Stimulated activated CD4-positive, alpha-beta T cell treated with anti-CD3 and anti-CD28 coated beads, TNF-alpha, amount 100 ng/mL, for 4 hours (primary cell): ENCODE measurements around the gene IL12B.
"Not testable (repeated sequence)": the region's sequence is repeated elsewhere in the genome, so short reads cannot be mapped to it uniquely, and the experiment has no call there.

ENCODE experiments used
- DNase-seq, 3 experiments: peaks; one replicate each; pipeline ENCODE4 v3.0.0-alpha.2; 2020; ENCODE audit warnings: low read depth in 3 of 3

The IL12B gene

GRCh38 chr5:159330131-159330800 is at the start of gene IL12B:
Gene IL12B, minus strand, starts transcription at chr5:159330487. Its CDS starts 3,705 bp downstream, at chr5:159326782.
- no peak for DNase-seq

- DNase-seq = no peak
Observed at GRCh38 chr5:159377653-159378052, 47.4 kb upstream of the IL12B start.

- not testable (repeated sequence) for DNase-seq
Observed at GRCh38 chr5:159367866-159368265, 37.6 kb upstream of the IL12B start.

- DNase-seq = not testable (repeated sequence)
Observed at GRCh38 chr5:159366776-159367175, 36.5 kb upstream of the IL12B start.

- no peak for DNase-seq
Observed at GRCh38 chr5:159362220-159362619, 31.9 kb upstream of the IL12B start.

GRCh38 chr5:159359871-159360270 is 29.6 kb upstream of the IL12B start:
- not testable (repeated sequence) for DNase-seq

- DNase-seq = no peak
Observed at GRCh38 chr5:159359408-159359807, 29.1 kb upstream of the IL12B start.

- no peak for DNase-seq
Observed at GRCh38 chr5:159353661-159354252, 23.5 kb upstream of the IL12B start.

- not testable (repeated sequence) for DNase-seq
Observed at GRCh38 chr5:159350644-159351043, 20.4 kb upstream of the IL12B start.

GRCh38 chr5:159350216-159350615 is 19.9 kb upstream of the IL12B start:
- not testable (repeated sequence) for DNase-seq

- DNase-seq = no peak
Observed at GRCh38 chr5:159345861-159346260, 15.6 kb upstream of the IL12B start.

- no peak for DNase-seq
Observed at GRCh38 chr5:159345336-159345735, 15.0 kb upstream of the IL12B start.

- no peak for DNase-seq
Observed at GRCh38 chr5:159343295-159344094, 13.2 kb upstream of the IL12B start.

GRCh38 chr5:159342840-159343239 is 12.6 kb upstream of the IL12B start:
- DNase-seq = no peak

- peak in 2 of 3 experiments; percentile 20 to 40 for DNase-seq
Observed at GRCh38 chr5:159341906-159342310, 11.6 kb upstream of the IL12B start.

GRCh38 chr5:159341145-159341544 is 10.9 kb upstream of the IL12B start:
- DNase-seq = no peak

GRCh38 chr5:159340511-159340910 is 10.2 kb upstream of the IL12B start:
- no peak for DNase-seq

- no peak for DNase-seq
Observed at GRCh38 chr5:159339460-159339859, 9.2 kb upstream of the IL12B start.

- no peak for DNase-seq
Observed at GRCh38 chr5:159338118-159338517, 7.8 kb upstream of the IL12B start.

- DNase-seq = peak in 1 of 3 experiments; percentile 15
Observed at GRCh38 chr5:159337016-159337955, 7.0 kb upstream of the IL12B start.

- DNase-seq = no peak
Observed at GRCh38 chr5:159336586-159336985, 6.3 kb upstream of the IL12B start.

GRCh38 chr5:159333545-159333925 is 3.2 kb upstream of the IL12B start:
- DNase-seq = no peak
